NCI-H82 treated with DMSO at 0.1 percent for 48 hours (cell line): Measurements from ENCODE around the gene THRSP.
"Not testable (repeated sequence)": the region's sequence is repeated elsewhere in the genome, so short reads cannot be mapped to it uniquely, and the experiment has no call there.

Experiments used
- DNase-seq: peaks from one replicate; lab custom pipeline; 2025; ENCODE audit not compliant: unreplicated experiment; lab: John Stamatoyannopoulos, UW

THRSP gene

DNA sequence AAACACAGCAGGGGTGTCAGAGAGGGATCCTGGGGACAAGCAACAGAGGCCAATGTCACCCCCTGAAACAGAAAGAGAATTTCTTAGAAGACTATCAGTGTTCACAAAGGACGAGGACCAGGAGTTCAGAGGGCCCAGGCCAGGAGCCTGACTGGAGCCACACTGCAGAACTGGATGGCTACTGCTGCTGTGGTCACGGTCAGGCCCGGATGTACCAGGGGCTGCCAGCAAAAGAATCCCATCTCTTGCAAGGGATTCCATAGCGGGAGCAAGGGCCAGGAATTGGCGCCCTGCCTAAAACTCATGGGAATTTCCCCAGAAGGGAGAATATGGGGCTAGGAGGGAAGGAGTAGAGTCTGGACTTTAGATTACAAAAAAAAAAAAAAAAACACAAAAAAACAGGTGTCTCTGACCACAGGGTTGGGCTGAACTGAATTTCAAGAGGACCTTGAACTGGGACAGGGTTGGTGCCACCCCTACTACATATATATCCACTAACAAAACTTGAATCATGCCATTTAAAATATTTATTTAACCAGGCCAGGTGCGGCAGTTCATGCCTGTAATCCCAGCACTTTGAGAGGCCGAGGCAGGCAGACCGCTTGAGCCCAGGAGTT is 24.9 kb upstream of the THRSP start:
- DNase-seq, result no peak

DNA sequence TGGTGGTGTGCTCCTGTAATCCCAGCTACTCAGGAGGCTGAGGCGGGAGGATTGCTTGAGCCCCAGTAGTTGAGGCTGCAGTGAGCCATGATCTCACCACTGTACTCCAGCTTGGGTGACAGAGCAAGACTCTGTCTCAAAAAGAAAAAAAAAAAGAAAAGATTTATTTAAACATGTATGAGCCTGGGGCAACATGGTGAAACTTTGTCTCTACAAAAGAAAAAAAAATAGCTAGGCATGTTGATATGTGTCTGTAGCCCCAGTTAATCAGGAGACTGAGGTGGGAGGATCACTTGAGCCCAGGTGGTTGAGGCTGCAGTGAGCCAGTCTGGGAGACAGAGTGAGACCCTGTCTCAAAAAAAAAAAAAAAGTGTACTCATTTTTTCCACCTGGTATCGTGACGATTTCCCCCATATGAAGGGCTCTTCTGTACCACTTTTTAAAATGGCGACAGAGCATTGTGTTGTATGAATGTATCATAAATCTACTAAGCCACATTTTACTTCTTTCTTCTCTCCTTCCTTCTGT is 24.2 kb upstream of the THRSP start:
- DNase-seq, result no peak

DNA sequence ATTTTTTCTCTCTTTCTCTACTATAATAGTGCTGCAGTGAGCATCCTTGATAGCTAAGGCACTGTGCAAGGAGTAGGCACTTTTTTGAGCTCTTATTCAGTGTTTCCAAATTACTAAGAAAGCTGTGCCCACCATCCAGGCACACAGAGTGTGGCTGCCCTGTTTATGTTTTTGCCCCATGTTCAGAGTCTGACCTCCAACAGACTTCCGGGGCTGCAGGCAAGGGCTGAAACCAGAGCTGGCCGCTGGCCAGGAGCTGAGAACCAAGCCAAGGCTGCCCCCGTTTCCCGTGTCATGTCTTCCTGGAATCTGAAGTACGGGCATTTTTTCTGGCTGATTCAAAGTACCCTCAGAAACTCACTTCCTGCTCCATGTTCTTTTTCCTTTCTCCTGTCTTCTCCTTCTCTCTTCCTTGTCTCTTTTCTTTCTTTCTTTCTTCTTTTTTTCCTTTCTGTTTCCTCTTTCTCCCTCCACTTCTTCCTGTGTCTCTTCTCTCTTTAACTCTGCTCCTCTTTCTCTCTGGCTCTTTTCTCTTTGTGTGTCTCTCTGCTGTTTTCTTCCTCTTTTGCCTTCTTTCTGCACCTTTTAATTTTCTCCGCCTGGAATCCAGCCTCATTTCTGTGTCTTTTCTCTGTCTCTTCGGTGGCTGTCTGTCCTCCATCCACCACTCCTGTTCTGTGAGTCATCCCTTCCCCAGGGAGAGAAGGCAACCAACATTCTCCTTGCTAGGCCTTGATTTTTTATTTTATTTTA is 23.6 kb upstream of the THRSP start:
- no peak for DNase-seq

DNA sequence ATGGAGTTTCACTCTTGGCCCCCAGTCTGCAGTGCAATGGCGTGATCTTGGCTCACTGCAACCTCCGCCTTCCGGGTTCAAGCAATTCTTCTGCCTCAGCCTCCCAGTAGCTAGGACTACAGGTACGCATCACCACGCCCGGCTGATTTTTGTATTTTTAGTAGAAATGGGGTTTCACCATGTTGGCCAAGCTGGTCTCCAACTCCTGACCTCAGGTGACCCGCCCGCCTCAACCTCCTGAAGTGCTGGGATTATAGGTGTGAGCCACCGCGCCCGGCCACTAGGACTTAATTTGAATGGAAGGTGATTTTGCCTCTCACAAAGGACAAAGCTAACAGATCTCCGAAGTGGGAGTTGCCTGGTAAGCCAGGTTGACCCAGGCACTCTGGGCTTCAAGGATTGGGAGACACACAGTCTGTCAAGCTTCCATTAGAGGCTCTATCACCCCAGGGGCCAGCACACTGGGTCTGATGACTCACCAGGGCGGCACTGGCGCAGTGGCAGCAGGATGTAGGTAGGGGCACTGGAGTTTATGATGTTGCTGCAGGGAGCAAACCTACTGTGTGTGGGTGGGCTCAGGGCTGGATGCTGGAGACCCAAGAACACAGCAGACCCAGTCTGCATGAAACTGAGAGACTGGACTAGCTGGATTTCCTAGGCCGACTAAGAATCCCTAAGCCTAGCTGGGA is 22.8 kb upstream of the THRSP start:
- no peak for DNase-seq

DNA sequence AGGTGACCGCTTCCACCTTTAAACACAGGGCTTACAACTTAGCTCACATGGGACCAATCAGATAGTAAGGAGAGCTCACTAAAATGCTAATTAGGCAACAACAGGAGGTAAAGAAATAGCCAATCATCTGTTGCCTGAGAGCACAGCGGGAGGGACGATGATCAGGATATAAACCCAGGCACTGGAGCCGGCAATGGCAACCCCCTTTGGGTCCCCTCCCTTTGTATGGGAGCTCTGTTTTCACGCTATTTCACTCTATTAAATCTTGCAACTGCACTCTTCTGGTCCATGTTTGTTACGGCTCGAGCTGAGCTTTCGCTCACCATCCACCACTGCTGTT is 22.3 kb upstream of the THRSP start:
- DNase-seq, result not testable (repeated sequence)

DNA sequence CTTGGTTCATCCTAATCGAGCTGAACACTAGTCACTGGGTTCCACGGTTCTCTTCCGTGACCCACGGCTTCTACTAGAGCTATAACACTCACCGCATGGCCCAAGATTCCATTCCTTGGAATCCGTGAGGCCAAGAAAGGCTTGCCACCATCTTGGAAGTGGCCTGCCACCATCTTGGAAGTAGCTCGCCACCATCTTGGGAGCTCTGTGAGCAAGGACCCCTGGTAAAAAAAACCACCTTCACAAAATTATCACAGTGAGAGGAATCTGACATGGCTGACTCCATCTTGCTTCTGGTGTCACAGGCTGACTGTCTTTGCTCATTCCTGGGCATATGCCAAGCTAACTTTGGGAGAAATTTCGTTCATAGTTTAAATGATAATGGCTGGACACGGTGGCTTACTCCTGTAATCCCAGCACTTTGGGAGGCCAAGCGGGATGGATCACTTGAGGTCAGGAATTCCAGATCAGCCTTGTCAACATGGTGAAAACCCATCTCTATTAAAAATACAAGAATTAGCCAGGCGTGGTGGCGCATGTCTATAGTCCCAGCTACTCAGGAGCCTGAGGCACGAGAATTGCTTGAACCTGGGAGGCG is 21.7 kb upstream of the THRSP start:
- no peak for DNase-seq

DNA sequence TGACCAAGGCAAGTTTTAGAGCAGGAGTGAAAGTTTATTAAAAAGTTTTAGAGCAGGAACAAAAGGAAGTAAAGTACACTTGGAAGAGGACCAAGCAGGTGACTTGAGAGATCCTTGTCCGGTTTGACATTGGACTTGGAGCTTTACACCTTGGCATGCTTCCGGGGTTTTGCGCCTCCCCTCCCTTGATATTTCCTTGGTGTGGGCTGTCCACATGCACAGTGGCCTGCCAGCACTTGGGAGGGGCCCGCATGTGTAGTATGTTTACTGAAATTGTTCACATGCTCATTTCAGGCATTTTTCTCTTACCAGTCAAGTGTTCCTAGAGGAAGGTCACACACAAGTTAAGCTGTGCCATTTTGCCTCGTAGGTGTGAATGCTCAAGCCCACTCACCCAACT is 19.0 kb upstream of the THRSP start:
- DNase-seq, result no peak

DNA sequence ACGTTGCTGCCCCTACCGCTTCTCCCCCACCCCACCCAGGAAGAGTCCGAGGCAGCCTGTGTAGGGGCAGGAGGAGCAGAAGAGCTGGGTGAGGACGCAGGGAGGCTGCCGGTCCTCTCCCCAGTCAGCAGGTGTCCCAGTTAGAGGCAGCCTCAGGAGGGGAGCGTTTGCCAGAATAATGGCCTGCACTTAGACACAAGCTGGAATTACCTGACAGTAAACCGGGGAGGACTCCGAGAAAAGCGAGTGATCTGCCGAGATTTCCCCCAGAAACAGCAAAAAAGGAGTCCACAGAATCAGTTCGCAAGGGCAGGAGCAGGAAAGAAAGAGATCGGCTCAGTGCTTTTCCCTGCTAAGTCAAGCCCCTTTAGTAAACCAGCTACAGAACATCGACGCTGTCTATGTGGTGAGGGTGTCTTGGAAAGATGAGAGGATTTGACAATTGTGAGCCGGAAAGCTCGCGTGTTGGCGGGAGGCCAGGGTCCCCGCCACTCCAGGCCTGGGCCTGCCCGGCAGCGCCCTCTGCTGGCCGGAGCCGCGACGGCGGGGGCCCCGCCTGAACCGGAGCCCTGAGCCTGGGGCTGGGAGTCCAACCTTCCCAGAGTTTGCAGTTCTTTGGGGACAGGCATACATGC is 17.7 kb upstream of the THRSP start:
- DNase-seq, result peak; percentile 71

DNA sequence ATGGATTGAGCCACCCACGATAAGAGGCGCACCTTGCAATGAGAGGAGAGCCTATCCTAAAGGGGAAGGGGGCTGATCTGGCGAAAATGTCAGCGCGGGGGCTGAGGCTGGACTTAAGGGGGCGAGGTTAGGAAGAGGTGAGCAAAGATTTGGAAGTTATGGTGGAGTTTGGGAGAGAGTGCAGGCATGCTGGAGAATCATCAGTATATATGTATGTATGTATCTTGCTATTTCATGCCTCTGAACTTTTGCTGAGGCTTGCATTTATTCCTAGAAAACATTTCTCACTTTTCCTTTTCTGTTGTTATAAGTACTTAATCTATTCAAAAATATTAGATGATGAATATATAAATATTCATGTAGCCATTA is 17.2 kb upstream of the THRSP start:
- DNase-seq, result no peak

DNA sequence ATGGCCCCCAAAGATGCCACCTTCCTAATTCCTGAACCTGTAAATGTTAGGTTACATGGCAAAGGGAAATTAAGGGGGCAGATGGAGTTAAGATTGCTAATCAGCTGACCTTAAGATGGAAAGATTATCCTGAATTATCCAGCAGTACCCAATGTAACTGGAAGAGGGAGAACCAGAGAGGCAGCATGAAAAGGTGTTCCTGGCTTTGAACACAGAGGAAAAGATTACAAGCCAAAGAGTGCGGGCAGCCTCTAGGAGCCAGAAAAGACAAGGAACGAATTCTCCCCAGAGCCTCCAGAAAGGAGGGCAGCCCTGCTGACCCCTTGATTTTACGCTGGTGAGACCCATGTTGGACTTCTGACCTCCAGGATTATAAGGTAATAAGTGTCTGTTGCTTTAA is 15.1 kb upstream of the THRSP start:
- DNase-seq, result peak; percentile 80

DNA sequence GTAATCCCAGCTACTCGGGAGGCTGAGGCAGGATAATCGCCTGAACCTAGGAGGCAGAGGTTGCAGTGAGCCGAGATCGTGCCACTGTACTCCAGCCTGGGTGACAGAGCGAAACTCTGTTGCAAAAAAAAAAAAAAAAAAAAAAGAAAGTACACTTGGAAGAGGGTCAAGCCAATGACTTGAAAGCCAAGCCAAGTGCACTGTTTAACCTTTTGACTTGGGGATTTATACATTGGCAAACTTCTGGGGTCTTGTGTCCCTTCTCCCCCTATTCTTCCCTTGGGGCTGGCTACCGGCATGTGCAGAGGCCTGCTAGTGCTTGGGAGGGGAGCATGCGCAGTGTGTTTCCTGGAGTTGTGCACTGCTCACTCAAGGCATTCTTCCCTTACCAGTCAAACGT is 14.3 kb upstream of the THRSP start:
- DNase-seq, result no peak

DNA sequence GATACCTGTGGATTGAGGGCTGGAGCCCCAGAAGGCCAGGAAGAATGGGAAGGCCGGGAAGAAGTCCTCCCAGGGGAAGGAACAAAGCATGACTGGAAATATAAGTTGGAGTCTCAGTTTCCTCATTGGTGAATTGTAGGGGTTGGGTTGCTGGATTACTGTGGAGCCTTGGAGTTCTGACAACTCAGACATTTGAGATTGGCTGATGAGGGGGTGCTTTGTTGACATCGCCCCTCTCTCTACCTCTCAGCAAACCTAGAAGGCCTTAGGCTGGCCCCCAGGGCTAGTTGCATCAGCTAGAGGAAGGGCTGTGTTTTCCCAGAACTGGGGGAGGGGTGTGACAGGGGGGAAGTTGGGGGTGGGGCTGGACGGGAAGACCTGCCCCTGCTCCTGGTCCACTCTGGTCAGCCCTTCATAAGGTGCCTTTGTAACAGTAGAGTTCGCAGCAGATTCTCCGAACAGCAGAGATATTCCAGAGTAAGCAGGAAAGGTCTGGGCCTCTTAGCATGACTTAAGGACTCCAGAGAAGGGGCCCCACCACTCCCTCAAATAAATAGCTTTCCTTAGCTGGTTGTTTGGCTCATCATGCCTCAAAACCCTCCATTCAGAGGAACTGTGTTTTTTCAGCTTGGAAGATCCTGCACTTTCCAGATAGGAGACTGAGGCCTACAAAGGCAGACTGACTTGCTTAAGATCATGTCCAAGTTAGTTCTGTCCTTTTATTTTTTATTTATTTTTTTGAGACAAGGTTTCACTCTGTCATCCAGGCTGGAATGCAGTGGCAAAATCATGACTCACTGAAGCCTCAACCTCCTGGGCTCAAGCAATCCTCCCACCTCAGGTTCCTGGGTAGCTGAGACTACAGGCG is 12.5 kb upstream of the THRSP start:
- no peak for DNase-seq

DNA sequence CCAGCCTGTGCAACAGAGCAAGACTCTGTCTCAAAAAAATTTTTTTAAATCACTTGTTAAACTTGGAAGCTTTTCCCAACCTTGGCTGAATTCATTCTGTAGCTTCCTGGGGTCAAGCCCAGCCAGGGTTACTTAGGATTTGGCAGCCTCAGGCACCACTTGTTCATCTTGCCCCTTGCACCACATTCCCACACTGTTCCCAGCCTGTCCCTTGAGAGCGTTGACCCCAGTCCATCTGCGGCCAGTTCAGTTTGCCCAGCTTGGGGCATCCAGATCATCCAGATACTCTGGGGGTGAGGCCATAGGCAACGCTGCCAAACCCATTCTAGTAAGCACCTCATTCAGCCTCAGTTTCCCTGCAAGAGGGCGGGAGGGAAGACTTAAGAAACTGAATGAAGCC is 8.7 kb upstream of the THRSP start:
- no peak for DNase-seq

DNA sequence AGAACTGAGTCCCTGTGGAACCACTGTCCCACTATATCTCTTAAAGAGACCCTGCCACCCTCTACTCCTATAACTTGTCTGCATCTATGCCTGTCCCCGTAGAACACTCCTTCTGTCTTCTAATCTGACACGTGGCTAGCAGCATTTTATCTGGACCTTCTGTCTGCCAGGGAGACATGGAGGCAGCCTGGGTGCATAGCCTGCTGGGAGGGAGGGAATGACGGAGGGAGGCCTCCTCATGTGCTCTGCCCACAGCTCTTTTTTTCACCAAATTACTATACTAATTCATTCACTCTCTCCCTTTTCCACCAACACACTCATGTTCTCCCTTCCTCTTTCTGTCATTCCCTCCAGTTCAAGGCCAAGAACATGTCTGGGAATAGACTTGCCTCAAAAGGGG is 7.6 kb upstream of the THRSP start:
- no peak for DNase-seq

DNA sequence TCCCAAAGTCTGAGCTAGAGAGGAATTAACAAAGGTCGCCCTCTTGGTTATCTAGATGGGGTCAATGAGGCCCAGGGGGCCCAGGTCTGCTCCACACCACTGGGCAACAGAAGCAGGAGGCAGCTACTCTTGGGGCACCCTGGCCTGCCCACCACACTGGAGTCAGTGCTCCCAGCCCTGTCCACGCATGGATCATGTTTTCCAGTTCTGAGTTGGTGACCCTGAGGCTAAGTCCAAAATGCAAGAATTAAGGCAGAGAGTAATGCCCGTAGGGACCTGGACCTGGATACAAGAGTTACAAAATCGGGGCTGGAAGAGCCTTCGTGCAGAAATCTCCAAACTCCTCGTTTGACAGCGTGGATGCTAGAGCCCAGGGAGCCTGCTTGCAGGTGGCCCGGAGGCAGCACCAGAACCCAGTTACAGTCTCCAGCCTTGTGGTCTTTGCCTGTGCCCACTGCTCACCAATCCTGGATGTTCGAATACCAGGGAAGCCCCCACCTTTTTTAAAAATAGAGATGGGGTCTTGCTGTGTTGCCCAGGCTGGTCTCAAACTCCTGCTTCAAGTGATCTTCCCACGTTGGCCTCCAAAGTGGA is 6.1 kb upstream of the THRSP start:
- DNase-seq, result no peak

DNA sequence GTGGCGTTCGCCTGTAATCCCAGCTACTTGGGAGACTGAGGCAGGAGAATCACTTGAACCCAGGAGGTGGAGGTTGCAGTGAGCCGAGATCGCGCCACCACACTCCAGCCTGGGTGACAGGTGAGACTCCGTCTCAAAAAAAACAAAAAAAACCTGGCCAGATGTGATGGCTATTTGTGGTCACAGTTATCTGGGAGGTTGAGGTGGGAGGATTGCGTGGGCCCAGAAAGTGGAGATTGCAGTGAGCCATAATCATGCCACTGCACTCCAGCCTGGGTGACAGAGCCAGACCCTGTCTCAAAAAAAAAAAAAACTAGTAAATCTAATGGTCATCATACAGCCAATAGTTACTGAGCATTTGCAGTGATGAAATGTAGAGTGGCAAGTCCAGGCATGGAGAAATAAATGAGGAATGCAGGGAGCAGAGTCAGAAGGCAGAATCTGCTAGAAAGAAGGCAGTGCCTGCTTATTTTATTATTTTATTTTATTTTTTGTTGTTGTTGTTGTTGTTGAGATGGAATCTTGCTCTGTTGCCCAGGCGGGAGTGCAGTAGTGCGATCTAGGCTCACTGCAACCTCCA is 3.8 kb upstream of the THRSP start:
- DNase-seq, result not testable (repeated sequence)

DNA sequence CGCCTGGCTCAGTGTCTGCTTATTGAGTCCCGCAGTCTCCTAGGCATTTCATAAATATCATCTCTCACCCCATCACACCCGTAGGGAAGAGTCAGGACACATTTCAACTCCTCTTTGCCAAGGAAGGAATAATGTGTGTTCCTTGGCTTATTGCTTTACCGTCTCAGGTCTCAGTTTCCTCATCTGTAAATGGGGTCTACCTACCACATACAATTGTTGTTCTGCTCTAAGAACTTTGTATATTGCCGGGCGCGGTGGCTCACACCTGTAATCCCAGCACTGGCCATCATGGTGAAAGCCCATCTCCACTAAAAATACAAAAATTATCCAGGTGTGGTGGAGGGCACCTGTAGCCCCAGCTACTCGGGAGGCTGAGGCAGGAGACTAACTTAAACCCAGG is 3.1 kb upstream of the THRSP start:
- DNase-seq, result no peak

DNA sequence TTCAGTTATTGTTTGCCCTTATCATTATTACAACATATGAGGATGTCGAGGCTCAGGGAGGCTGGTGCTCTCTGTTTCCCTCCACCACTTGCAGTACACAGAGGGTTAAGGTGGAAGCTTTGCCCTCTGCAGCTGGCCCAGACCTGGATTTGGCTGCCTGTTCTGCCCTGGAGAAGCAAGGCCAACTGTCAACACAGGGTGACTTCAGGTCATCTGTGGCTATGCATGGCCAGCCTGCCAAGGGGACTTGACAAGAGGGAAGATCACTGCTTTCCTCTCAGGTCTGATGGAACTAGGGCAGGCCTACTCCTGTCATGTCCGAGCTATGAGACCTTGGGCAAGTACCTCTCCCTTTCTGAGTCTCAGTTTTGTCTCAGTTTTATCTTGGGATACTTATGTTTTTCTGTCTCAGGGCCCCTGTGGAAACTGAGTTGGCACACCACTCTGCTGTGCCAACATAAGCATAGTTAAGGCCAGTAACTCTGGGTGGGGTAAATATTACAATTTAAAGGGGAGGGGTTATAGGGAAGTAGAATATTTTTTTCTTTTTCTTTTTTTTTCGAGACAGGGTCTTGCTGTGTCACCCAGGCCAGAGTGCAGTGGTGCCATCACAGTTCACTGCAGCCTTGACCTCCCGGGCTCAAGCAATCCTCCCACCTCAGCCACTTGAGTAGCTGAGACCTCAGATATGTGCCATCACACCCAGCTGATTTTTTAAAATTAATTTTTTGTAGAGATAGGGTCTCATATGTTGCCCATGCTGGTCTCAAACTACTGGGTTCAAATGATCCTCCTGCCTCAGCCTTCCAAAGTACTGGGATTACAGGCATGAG is 2.4 kb upstream of the THRSP start:
- peak; percentile 33 for DNase-seq

DNA sequence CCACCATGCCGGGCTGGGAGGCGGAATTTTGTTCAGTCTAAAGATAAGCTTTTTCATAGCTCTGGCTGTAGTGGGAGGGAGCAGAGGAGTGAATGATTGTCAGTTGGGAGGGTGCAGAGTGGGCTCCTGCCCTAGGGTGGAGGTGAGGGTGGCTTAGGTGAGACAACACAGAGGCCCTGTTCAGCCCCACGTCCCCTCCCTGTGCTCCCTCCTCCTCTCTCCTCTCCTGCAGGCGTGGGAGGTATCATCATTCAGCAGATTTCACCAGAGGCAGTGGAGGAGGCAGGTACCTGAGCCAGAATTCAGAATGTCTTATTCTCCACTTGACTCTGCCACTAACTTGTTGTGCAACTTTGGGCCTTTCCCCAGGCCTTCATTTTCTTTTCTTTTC is 1.7 kb upstream of the THRSP start:
- no peak for DNase-seq
